ENCODE results near the gene CCDC91.

The CCDC91 gene

DNA sequence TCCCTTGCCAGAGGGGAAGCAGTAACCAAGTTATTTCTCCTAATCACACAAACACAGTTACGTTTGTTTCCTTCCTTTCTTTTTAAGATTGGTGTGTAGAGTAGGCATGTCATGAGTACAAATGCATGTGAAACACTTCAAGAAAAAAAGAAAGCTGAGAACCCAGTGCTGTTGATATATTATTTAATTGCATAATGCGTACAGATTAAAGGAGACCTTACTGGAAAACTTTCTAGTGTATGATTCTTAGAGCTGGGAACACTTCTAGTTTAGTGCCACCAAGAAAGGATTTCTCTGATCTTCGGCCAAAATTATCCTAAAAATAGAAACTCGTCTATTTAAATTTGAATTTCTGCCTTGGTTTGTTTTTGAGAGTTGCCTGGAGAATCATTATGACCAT, 365.5 kb downstream of the CCDC91 start:
- Histone ChIP-seq H3K27ac (ENCODE audit: low read depth, low read length) (no peak overlapping the region), H3K4me1 (ENCODE audit: control insufficient read depth, insufficient read depth, low read length) (peaks cover 14% of the 10 kb centered on the region), H3K9me3 (ENCODE audit: control insufficient read depth, insufficient read depth, low read depth, low read length) (no peaks in the 10 kb centered on the region), H3K27me3 (ENCODE audit: control insufficient read depth, insufficient read depth, low read length) (no peaks in the 10 kb centered on the region), H3K9ac (ENCODE audit: low read length) (no peak overlapping the region), H3K4me3 (ENCODE audit: low read depth, low read length) (no peak overlapping the region), H3K36me3 (ENCODE audit: control insufficient read depth, insufficient read depth, low read length) (no peaks in the 10 kb centered on the region)

GRCh38 chr12:28558250-28558649, 368.0 kb downstream of the CCDC91 start:
- Histone ChIP-seq H3K36me3 (ENCODE audit: control insufficient read depth, insufficient read depth, low read length) (no peaks in the 10 kb centered on the region), H3K27me3 (ENCODE audit: control insufficient read depth, insufficient read depth, low read length) (no peaks in the 10 kb centered on the region), H3K4me3 (ENCODE audit: low read depth, low read length) (no peak overlapping the region), H3K4me1 (ENCODE audit: control insufficient read depth, insufficient read depth, low read length) (peaks cover 10% of the 10 kb centered on the region; the same call in 1 of the 2 replicates), H3K27ac (ENCODE audit: low read depth, low read length) (no peak overlapping the region), H3K9me3 (ENCODE audit: control insufficient read depth, insufficient read depth, low read depth, low read length) (no peaks in the 10 kb centered on the region), H3K9ac (ENCODE audit: low read length) (no peak overlapping the region)

- Histone ChIP-seq H3K9ac (ENCODE audit: low read length) (no peak overlapping the region), H3K27me3 (ENCODE audit: control insufficient read depth, insufficient read depth, low read length) (no peaks in the 10 kb centered on the region), H3K4me3 (ENCODE audit: low read depth, low read length) (no peak overlapping the region), H3K9me3 (ENCODE audit: control insufficient read depth, insufficient read depth, low read depth, low read length) (no peaks in the 10 kb centered on the region), H3K4me1 (ENCODE audit: control insufficient read depth, insufficient read depth, low read length) (no peaks in the 10 kb centered on the region), H3K36me3 (ENCODE audit: control insufficient read depth, insufficient read depth, low read length) (no peaks in the 10 kb centered on the region), H3K27ac (ENCODE audit: low read depth, low read length) (no peak overlapping the region)
Measured at GRCh38 chr12:28563286-28563685, 373.0 kb downstream of the CCDC91 start.

DNA sequence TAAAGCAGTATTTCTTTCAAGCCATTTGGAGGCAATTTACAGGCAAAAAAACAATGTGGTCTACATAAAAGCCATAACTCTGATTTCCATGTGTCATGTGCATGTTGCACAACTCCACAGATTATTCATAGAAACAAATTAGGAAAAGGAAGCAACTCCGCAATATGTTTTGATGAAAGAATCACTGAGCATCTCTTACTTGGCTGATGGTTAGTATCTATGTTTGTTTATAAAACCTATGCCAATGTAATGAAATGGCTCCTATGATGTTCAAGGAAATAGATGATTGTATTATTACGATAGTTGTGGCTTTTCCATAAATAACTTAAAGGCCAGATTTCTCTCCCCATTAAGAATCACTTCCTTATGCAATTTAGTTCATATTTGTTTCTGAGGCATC, 373.7 kb downstream of the CCDC91 start:
- no peak overlapping the region for H3K4me3 ChIP-seq (ENCODE audit: low read depth, low read length)

DNA sequence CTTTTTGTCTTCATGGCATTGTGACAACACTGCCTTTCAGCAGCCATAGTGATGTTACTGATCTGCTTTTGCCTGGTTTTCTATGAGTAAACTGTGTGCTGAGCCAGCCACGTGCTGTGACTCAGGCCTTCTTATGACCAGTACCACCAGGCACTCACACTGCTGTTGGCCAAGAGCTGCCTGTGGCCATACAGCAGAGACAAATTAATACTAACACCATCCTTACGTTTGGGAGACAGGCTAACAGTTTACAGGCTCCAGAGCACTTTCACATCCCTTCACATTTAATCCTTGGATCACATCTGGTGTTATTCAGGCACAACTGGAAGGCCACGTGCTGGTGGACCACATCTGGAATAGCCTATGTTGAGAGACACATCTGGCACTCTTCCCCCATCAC, 377.9 kb downstream of the CCDC91 start:
- H3K27me3 ChIP-seq (ENCODE audit: control insufficient read depth, insufficient read depth, low read length) = no peaks in the 10 kb centered on the region
- H3K4me3 ChIP-seq (ENCODE audit: low read depth, low read length) = no peak overlapping the region
- no peaks in the 10 kb centered on the region for H3K36me3 ChIP-seq (ENCODE audit: control insufficient read depth, insufficient read depth, low read length)
- no peaks in the 10 kb centered on the region for H3K9me3 ChIP-seq (ENCODE audit: control insufficient read depth, insufficient read depth, low read depth, low read length)
- H3K4me1 ChIP-seq (ENCODE audit: control insufficient read depth, insufficient read depth, low read length) = no peaks in the 10 kb centered on the region
- no peak overlapping the region for H3K27ac ChIP-seq (ENCODE audit: low read depth, low read length)
- H3K9ac ChIP-seq (ENCODE audit: low read length) = no peak overlapping the region

More for the DNA sequence above, 373.7 kb downstream of the CCDC91 start:
- no peaks in the 10 kb centered on the region for H3K9me3 ChIP-seq (ENCODE audit: control insufficient read depth, insufficient read depth, low read depth, low read length)
- no peak overlapping the region for H3K27ac ChIP-seq (ENCODE audit: low read depth, low read length)
- H3K4me1 ChIP-seq (ENCODE audit: control insufficient read depth, insufficient read depth, low read length) = no peaks in the 10 kb centered on the region
- no peak overlapping the region for H3K9ac ChIP-seq (ENCODE audit: low read length)
- no peaks in the 10 kb centered on the region for H3K27me3 ChIP-seq (ENCODE audit: control insufficient read depth, insufficient read depth, low read length)
- no peaks in the 10 kb centered on the region for H3K36me3 ChIP-seq (ENCODE audit: control insufficient read depth, insufficient read depth, low read length)

DNA sequence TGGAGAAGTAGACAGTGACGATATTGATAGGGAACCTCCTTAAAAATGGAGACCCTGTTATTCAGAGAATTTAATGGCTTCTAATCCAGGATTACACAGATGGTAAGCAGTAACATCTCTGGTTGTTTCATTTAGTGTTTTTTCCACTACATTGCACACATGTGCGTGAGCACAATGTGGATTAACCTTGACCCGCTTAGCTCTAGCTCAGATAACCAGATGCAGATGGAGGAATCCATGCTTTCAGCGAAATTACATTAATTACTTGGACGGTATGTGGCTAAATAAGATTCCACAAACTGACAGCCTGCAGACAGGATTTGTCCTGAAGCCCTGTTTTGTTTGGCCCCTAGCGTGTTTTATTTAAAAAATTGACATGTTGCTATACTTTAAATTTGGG, 378.4 kb downstream of the CCDC91 start:
- H3K9ac ChIP-seq (ENCODE audit: low read length) = no peak overlapping the region
- no peak overlapping the region for H3K4me3 ChIP-seq (ENCODE audit: low read depth, low read length)
- H3K4me1 ChIP-seq (ENCODE audit: control insufficient read depth, insufficient read depth, low read length) = no peaks in the 10 kb centered on the region
- H3K27ac ChIP-seq (ENCODE audit: low read depth, low read length) = no peak overlapping the region
- no peaks in the 10 kb centered on the region for H3K9me3 ChIP-seq (ENCODE audit: control insufficient read depth, insufficient read depth, low read depth, low read length)
- no peaks in the 10 kb centered on the region for H3K36me3 ChIP-seq (ENCODE audit: control insufficient read depth, insufficient read depth, low read length)
- H3K27me3 ChIP-seq (ENCODE audit: control insufficient read depth, insufficient read depth, low read length) = no peaks in the 10 kb centered on the region

- Histone ChIP-seq H3K9ac (ENCODE audit: low read length) (no peak overlapping the region), H3K9me3 (ENCODE audit: control insufficient read depth, insufficient read depth, low read depth, low read length) (no peaks in the 10 kb centered on the region), H3K27me3 (ENCODE audit: control insufficient read depth, insufficient read depth, low read length) (no peaks in the 10 kb centered on the region), H3K36me3 (ENCODE audit: control insufficient read depth, insufficient read depth, low read length) (no peaks in the 10 kb centered on the region), H3K4me1 (ENCODE audit: control insufficient read depth, insufficient read depth, low read length) (no peaks in the 10 kb centered on the region), H3K4me3 (ENCODE audit: low read depth, low read length) (no peak overlapping the region), H3K27ac (ENCODE audit: low read depth, low read length) (no peak overlapping the region)
Measured at GRCh38 chr12:28569698-28570411, 379.6 kb downstream of the CCDC91 start.

GRCh38 chr12:28570811-28571210, 380.6 kb downstream of the CCDC91 start:
- no peak overlapping the region for H3K27ac ChIP-seq (ENCODE audit: low read depth, low read length)

DNA sequence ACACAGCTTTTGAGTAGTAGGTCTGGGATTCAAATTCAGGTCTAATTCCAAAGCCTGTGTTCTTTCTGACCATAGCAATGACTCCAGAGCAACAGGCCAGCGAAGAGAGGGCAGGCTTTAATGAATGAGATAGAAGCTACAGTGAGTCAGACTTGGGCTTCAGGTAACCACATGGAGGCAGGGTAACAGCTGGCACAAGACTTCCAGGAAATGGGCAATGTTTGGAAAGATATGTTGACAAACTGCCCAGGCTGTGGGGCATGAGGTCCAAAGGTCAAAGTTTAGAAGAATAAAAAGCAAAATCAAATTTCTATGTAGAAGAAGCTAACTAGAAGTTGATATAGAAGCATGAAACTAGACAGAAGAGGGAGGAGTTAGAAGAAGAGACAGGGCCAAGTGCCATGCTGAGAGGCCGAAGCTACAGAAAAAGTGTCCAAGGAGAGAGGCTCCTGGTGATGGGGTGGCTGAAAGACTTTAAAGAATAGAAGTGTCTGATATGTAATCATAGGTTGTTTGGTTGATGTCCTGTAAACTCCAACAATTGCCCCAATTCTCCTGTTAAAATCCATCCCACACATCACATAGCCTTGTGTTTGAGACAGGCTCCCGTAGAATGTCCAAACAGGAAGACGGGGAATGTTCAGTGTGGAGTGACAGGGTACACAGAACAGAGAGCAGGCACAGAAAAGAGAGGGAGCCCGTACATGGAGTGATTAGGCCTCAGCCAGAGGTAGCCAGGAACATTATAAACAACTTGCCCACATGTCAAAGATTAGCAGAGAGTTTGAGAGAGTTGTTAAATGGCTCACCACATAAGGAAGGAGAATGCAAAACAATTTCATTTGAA, 384.7 kb downstream of the CCDC91 start:
- no peak overlapping the region for H3K27ac ChIP-seq (ENCODE audit: low read depth, low read length)
- H3K4me3 ChIP-seq (ENCODE audit: low read depth, low read length) = no peak overlapping the region
- H3K9ac ChIP-seq (ENCODE audit: low read length) = no peak overlapping the region
- H3K9me3 ChIP-seq (ENCODE audit: control insufficient read depth, insufficient read depth, low read depth, low read length) = no peaks in the 10 kb centered on the region
- no peaks in the 10 kb centered on the region for H3K36me3 ChIP-seq (ENCODE audit: control insufficient read depth, insufficient read depth, low read length)
- no peaks in the 10 kb centered on the region for H3K27me3 ChIP-seq (ENCODE audit: control insufficient read depth, insufficient read depth, low read length)
- H3K4me1 ChIP-seq (ENCODE audit: control insufficient read depth, insufficient read depth, low read length) = no peaks in the 10 kb centered on the region

More at GRCh38 chr12:28570811-28571210, 380.6 kb downstream of the CCDC91 start:
- H3K36me3 ChIP-seq (ENCODE audit: control insufficient read depth, insufficient read depth, low read length) = no peaks in the 10 kb centered on the region
- H3K4me3 ChIP-seq (ENCODE audit: low read depth, low read length) = no peak overlapping the region
- H3K4me1 ChIP-seq (ENCODE audit: control insufficient read depth, insufficient read depth, low read length) = no peaks in the 10 kb centered on the region
- no peak overlapping the region for H3K9ac ChIP-seq (ENCODE audit: low read length)
- H3K27me3 ChIP-seq (ENCODE audit: control insufficient read depth, insufficient read depth, low read length) = no peaks in the 10 kb centered on the region
- H3K9me3 ChIP-seq (ENCODE audit: control insufficient read depth, insufficient read depth, low read depth, low read length) = no peaks in the 10 kb centered on the region

GRCh38 chr12:28575593-28576205, 385.4 kb downstream of the CCDC91 start:
- no peak overlapping the region for H3K9ac ChIP-seq (ENCODE audit: low read length)
- H3K27me3 ChIP-seq (ENCODE audit: control insufficient read depth, insufficient read depth, low read length) = no peaks in the 10 kb centered on the region
- no peaks in the 10 kb centered on the region for H3K9me3 ChIP-seq (ENCODE audit: control insufficient read depth, insufficient read depth, low read depth, low read length)
- no peak overlapping the region for H3K4me3 ChIP-seq (ENCODE audit: low read depth, low read length)
- H3K4me1 ChIP-seq (ENCODE audit: control insufficient read depth, insufficient read depth, low read length) = no peaks in the 10 kb centered on the region
- no peak overlapping the region for H3K27ac ChIP-seq (ENCODE audit: low read depth, low read length)
- no peaks in the 10 kb centered on the region for H3K36me3 ChIP-seq (ENCODE audit: control insufficient read depth, insufficient read depth, low read length)

DNA sequence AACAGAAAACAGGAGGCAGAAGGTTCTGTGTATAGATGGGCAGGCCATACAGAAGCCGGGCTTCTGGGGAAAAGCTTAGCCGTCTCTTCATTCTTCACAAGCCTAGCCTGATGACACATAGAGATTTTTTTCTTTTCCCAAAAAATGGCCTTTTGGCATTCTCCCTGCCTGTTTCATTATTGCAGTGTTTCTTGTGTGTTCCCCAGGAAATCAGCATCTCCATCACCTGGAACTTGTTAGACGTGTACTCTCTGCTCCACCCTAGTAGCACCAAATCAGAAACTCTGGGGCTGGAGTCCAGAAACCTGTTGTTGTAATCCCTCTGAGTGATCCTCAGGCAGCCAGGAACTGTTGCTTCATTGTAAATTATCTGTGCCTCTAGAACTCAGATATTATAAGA, 388.1 kb downstream of the CCDC91 start:
- no peaks in the 10 kb centered on the region for H3K27me3 ChIP-seq (ENCODE audit: control insufficient read depth, insufficient read depth, low read length)
- H3K4me3 ChIP-seq (ENCODE audit: low read depth, low read length) = no peak overlapping the region
- H3K4me1 ChIP-seq (ENCODE audit: control insufficient read depth, insufficient read depth, low read length) = no peaks in the 10 kb centered on the region
- H3K9ac ChIP-seq (ENCODE audit: low read length) = no peak overlapping the region
- no peaks in the 10 kb centered on the region for H3K36me3 ChIP-seq (ENCODE audit: control insufficient read depth, insufficient read depth, low read length)
- no peaks in the 10 kb centered on the region for H3K9me3 ChIP-seq (ENCODE audit: control insufficient read depth, insufficient read depth, low read depth, low read length)
- H3K27ac ChIP-seq (ENCODE audit: low read depth, low read length) = no peak overlapping the region
